GM10248 (cell line): ENCODE measurements around the gene VAV1.
"Not testable (repeated sequence)": the region's sequence is repeated elsewhere in the genome, so short reads cannot be mapped to it uniquely, and the experiment has no call there.

Experiments
- CTCF ChIA-PET: fragments of 300-600 bp; sonication (Branson Sonifier 250); formaldehyde crosslinking; extraction: SDS; loops from one replicate; lab custom pipeline; 2021; ENCODE audit warnings: antibody characterized with exemption; lab: Yijun Ruan, JAX
- POLR2A ChIA-PET: fragments of 350-650 bp; sonication (Branson Sonifier 250); formaldehyde crosslinking; extraction: SDS; loops from one replicate; lab custom pipeline; 2020; ENCODE audit warnings: antibody characterized with exemption; lab: Yijun Ruan, JAX
- DNase-seq: peaks from one replicate; pipeline ENCODE4 v3.0.0; 2012; ENCODE audit errors: extremely low spot score
- CTCF ChIP-seq: IDR thresholded peaks from 2 replicates; pipeline ENCODE4 v1.5.1; 2012; ENCODE audit warnings: mild to moderate bottlenecking, low read depth; ENCODE audit errors: extremely low read depth, missing control alignments, control extremely low read depth

Gene VAV1

GRCh38 chr19:6740589-6741343 is 31.7 kb upstream of the VAV1 start:
- POLR2A ChIA-PET, result interaction anchor here (0.5 to 1.4 kb wide), 3 partner anchors 32 to 100 kb away, joined by 3 to 4 read pairs (median 3); partner anchors contain the start of gene VAV1
- CTCF ChIA-PET, result interaction anchor here (1.0 to 1.9 kb wide), 3 partner anchors 13 to 121 kb away, joined by 3 to 4 read pairs (median 3); no protein-coding TSS in a partner anchor
- TF ChIP-seq CTCF, result no peak
- DNase-seq, result no peak

DNA sequence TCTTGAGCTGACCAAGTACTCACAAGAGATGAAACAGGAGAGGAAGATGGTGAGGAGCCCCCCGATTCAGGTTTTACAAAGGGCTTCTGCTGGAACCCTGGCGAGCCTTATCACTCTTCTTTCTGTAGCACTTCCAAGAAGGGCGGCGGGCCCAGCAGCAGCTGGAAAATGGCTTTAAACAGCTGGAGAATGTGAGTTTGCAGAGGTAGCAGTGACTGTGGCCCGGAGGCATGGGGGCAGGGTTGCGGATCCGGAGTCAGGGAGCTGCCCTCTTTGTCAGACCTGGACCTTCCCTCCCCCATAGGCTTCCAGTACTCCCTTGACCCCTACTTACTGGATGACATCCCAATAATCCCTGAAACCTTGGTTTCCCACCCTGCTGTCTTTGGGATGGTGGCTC is 29.4 kb upstream of the VAV1 start:
- ChIA-PET CTCF (interaction anchor here (1.2 to 1.7 kb wide), 2 partner anchors 29 to 122 kb away, joined by 3 to 4 read pairs; partner anchors contain the start of gene VAV1), POLR2A (no interaction called here)
- TF ChIP-seq CTCF, result no peak
- DNase-seq, result no peak

- CTCF ChIA-PET, result interaction anchor here (0.9 to 1.7 kb wide), 2 partner anchors 29 to 119 kb away, joined by 4 read pairs; partner anchors contain the start of gene VAV1
- DNase-seq, result no peak
- TF ChIP-seq CTCF, result no peak
- POLR2A ChIA-PET, result no interaction called here
Observed at GRCh38 chr19:6743714-6744380, 28.7 kb upstream of the VAV1 start.

GRCh38 chr19:6744381-6745301 is 27.9 kb upstream of the VAV1 start:
- CTCF ChIA-PET, result interaction anchor here (0.9 to 1.4 kb wide), 2 partner anchors 118 to 119 kb away, joined by 3 to 4 read pairs; no protein-coding TSS in a partner anchor

GRCh38 chr19:6745965-6746364 is 26.5 kb upstream of the VAV1 start:
- no peak for TF ChIP-seq CTCF
- DNase-seq, result no peak
- POLR2A ChIA-PET, result no interaction called here
- CTCF ChIA-PET, result interaction anchor here (2.6 kb wide), 1 partner anchor 8 kb away, joined by 11 read pairs; the partner anchor contains the start of gene GPR108

More at GRCh38 chr19:6744381-6745301, 27.9 kb upstream of the VAV1 start:
- no peak for DNase-seq
- POLR2A ChIA-PET, result no interaction called here
- no peak for TF ChIP-seq CTCF

DNA sequence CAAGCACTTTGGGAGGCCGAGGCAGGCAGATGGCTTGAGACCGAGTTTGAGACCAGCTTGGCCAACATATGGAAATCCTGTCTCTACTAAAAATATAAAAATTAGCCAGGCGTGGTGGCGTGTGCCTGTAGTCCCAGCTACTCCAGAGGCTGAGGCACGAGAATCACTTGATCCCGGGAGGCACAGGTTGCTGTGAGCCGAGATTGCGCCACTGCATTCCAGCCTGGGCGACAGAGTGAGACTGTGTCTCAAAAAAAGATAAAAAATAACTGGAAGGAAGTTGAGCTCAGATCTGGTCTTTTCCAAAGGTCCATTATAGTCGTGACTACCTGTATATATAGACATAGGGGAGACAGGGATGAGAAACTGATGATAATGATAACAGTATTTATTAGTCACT is 24.0 kb upstream of the VAV1 start:
- POLR2A ChIA-PET, DNase-seq: not testable (repeated sequence)
- CTCF ChIA-PET, result interaction anchor here (1.4 to 2.6 kb wide), 2 partner anchors 11 to 115 kb away, joined by 3 to 11 read pairs; partner anchors contain the start of gene GPR108
